HG03139 (cell line): ENCODE results near the gene SIDT1.

Experiments
- ATAC-seq: cut with Tn5 transposase; IDR thresholded peaks from one replicate; pipeline ENCODE4 v1.9.1; 2021; ENCODE audit not compliant: unreplicated experiment

SIDT1 gene

GRCh38 chr3:113678773-113679172, 146.4 kb downstream of the SIDT1 start:
- no peak for ATAC-seq
